Subcutaneous abdominal adipose tissue (tissue), 5 donors: Measurements from ENCODE around the gene RPL6.
"Not testable (repeated sequence)": the region's sequence is repeated elsewhere in the genome, so short reads cannot be mapped to it uniquely, and the experiment has no call there.

Source experiments
- H3K27ac ChIP-seq: one replicate; pipeline ENCODE4 v1.7.0; 2013; ENCODE audit warnings: low read depth, mild to moderate bottlenecking, inconsistent platforms, low read length, moderate library complexity
- H3K27me3 ChIP-seq, 5 donors: one replicate each; pipeline ENCODE4 v1.7.0; 2013; ENCODE audit warnings: low read length in 5 of 5, inconsistent platforms in 1 of 5; ENCODE audit not compliant: control insufficient read depth in 5 of 5, insufficient read depth in 4 of 5
- H3K36me3 ChIP-seq, 5 donors: one replicate each; pipeline ENCODE4 v1.7.0; 2013; ENCODE audit warnings: low read length in 5 of 5; ENCODE audit not compliant: control insufficient read depth in 5 of 5, insufficient read depth in 5 of 5
- H3K4me1 ChIP-seq, 5 donors: one replicate each; pipeline ENCODE4 v1.7.0; 2013; ENCODE audit warnings: low read length in 5 of 5, mild to moderate bottlenecking in 3 of 5, moderate library complexity in 1 of 5; ENCODE audit not compliant: control insufficient read depth in 5 of 5, insufficient read depth in 5 of 5
- H3K4me3 ChIP-seq, 5 donors: one replicate each; pipeline ENCODE4 v1.7.0; 2013; ENCODE audit warnings: low read length in 5 of 5, low read depth in 1 of 5
- H3K9ac ChIP-seq, 5 donors: one replicate each; pipeline ENCODE4 v1.7.0; 2013; ENCODE audit warnings: low read length in 5 of 5, mild to moderate bottlenecking in 4 of 5, moderate library complexity in 3 of 5
- H3K9me3 ChIP-seq, 5 donors: one replicate each; pipeline ENCODE4 v1.7.0; 2013; ENCODE audit warnings: low read length in 5 of 5; ENCODE audit not compliant: control insufficient read depth in 5 of 5
- donor health status: healthy.
- donor health status: healthy.
- donor health status: healthy.
- donor health status: healthy.
- donor health status: healthy.

RPL6 gene

DNA sequence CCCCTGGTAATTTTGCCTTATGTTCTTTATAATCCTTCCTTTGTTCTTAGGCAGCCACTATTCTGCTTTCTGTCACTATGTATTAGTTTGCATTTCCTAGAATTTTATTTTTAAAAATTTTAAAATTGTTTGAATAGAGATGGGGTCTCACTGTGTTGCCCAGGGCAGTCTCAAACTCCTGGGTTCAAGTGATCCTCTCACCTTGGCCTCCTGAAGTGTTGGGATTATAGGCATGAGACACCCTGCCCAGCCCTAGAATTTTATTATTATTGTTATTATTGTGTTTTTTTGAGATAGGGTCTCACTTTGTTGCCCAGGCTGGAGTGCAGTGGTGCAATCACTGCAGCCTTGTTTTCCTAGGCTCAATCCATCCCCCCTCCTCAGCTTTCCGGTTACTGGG lies 12.0 kb upstream of the RPL6 start:
- no peak overlapping the region for H3K9ac ChIP-seq
- H3K4me1 ChIP-seq, result peaks cover 0 to 40% (median 33%) of the 10 kb centered on the region in 5 donors
- no peaks in the 10 kb centered on the region for H3K27me3 ChIP-seq
- no peaks in the 10 kb centered on the region for H3K36me3 ChIP-seq
- no peak overlapping the region for H3K27ac ChIP-seq
- H3K4me3 ChIP-seq, result no peak overlapping the region
- H3K9me3 ChIP-seq, result no peaks in the 10 kb centered on the region

DNA sequence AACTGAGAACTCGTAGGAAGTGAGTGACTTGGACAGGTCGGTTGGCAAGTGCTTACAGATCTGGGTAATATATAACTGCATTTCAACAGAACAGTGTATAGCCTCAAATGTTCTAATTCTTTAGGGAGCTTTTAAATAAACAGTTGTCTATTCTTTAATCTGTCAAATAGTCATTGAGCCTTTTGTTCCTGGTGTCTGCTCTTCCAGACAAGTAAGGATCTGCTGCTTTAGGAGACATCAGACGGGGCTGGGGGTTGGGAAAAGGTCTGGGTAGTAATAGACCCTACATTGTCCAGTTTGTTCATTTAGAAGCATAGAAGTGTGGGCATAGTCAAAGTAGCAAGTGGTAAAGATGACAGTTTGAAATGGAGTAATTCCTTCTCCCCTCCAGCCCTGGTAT lies 11.3 kb upstream of the RPL6 start:
- peak overlapping the region in 1 of 5 donors; percentile 7 for H3K9ac ChIP-seq

DNA sequence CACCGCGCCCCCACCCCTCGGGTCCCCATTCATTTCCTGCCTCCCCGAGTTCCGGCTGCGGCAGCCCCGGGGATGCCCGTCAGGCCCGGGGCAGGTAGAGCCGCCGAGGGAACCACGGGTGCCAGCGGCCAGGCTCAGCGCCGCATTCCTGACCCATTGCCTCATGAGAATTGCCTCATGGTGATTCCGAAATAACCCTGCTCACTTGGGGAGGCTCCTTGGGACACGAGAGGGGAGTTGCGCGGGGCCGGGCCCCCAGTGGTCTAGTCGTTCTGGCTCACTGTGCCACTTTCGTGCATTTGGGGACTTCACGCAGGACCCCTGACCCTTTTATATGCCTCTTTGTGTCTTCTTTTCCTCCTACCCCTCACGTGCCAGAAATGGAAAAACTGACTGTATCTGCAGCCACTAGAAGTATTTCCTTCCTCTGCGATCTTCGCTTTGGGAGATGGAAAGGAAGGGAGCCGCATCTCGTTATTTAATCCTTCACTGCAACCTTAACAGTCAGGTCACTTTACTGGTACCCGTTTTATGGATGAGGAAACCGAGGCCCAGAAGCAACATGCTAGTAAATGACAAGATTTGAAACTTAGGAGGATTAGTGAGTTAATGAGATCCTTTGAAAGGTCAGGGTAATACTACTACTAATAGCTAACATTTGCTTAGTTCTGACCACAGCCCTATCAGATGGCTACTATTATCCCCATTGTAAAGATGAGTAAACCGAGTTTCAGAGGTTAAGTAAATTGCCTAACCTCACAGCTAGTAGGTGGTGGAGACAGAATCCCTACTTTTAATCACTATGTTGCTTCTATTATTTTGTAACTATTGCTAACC lies 10.1 kb upstream of the RPL6 start:
- H3K9me3 ChIP-seq, result no peaks in the 10 kb centered on the region
- H3K9ac ChIP-seq, result peak overlapping the region; percentile 65 to 100 (median 85)
- H3K4me3 ChIP-seq, result peak overlapping the region; percentile 78 to 95 (median 95)
- H3K27me3 ChIP-seq, result no peaks in the 10 kb centered on the region
- H3K4me1 ChIP-seq, result peaks cover 0 to 40% (median 33%) of the 10 kb centered on the region in 5 donors
- no peaks in the 10 kb centered on the region for H3K36me3 ChIP-seq
- H3K27ac ChIP-seq, result peak overlapping the region; percentile 95

More for the DNA sequence above, 11.3 kb upstream of the RPL6 start:
- Histone ChIP-seq H3K27ac (no peak overlapping the region), H3K36me3 (no peaks in the 10 kb centered on the region), H3K27me3 (no peaks in the 10 kb centered on the region), H3K4me1 (peaks cover 0 to 40% (median 33%) of the 10 kb centered on the region in 5 donors), H3K4me3 (no peak overlapping the region), H3K9me3 (no peaks in the 10 kb centered on the region)

- Histone ChIP-seq H3K9ac (peak within 1 kb of the TSS; percentile 65 to 100 (median 85)), H3K27ac (peak within 1 kb of the TSS; percentile 95), H3K4me3 (peak within 1 kb of the TSS; percentile 78 to 95 (median 95)), H3K27me3 (no peaks in the 10 kb centered on the region), H3K4me1 (peaks cover 0 to 40% (median 33%) of the 10 kb centered on the region in 5 donors), H3K36me3 (no peaks in the 10 kb centered on the region), H3K9me3 (no peaks in the 10 kb centered on the region)
These were observed 9.3 kb upstream of the RPL6 start, which contains the start of gene PTPN11 for GRCh38 chr12:112418608-112419296. Gene PTPN11, plus strand, starts transcription at chr12:112418947. Its CDS starts 165 bp downstream, at chr12:112419112.

- peak overlapping the region in 4 of 5 donors; percentile 79 to 100 (median 90) for H3K9ac ChIP-seq
- no peaks in the 10 kb centered on the region for H3K27me3 ChIP-seq
- no peaks in the 10 kb centered on the region for H3K36me3 ChIP-seq
- no peaks in the 10 kb centered on the region for H3K9me3 ChIP-seq
- H3K27ac ChIP-seq, result peak overlapping the region; percentile 95
- peak overlapping the region; percentile 78 to 95 (median 95) for H3K4me3 ChIP-seq
- peaks cover 0 to 40% (median 33%) of the 10 kb centered on the region in 5 donors for H3K4me1 ChIP-seq
These were observed 8.8 kb upstream of the RPL6 start for GRCh38 chr12:112418273-112418607.

GRCh38 chr12:112415457-112415856 lies 6.1 kb upstream of the RPL6 start:
- not testable (repeated sequence) for H3K36me3 ChIP-seq, H3K4me3 ChIP-seq, H3K27me3 ChIP-seq, H3K27ac ChIP-seq, H3K9me3 ChIP-seq, H3K9ac ChIP-seq
- H3K4me1 ChIP-seq, result peaks cover 0 to 22% (median 17%) of the 10 kb centered on the region in 5 donors

GRCh38 chr12:112413855-112414625 lies 4.6 kb upstream of the RPL6 start:
- no peak overlapping the region for H3K27ac ChIP-seq
- no peaks in the 10 kb centered on the region for H3K9me3 ChIP-seq

GRCh38 chr12:112409906-112410244 lies 470 bp upstream of the RPL6 start:
- H3K4me3 ChIP-seq, result peak overlapping the region in 4 of 5 donors; percentile 98 to 100 (median 98)
- no peaks in the 10 kb centered on the region for H3K9me3 ChIP-seq
- no peak overlapping the region for H3K9ac ChIP-seq
- no peaks in the 10 kb centered on the region for H3K27me3 ChIP-seq
- peaks cover 24 to 33% (median 31%) of the 10 kb centered on the region in 5 donors for H3K36me3 ChIP-seq
- peak overlapping the region; percentile 87 for H3K27ac ChIP-seq
- H3K4me1 ChIP-seq, result peaks cover 0 to 21% (median 21%) of the 10 kb centered on the region in 5 donors

More at GRCh38 chr12:112413855-112414625, 4.6 kb upstream of the RPL6 start:
- Histone ChIP-seq H3K9ac (no peak overlapping the region), H3K4me1 (peaks cover 0 to 13% (median 7%) of the 10 kb centered on the region in 5 donors), H3K36me3 (no peaks in the 10 kb centered on the region), H3K4me3 (no peak overlapping the region), H3K27me3 (no peaks in the 10 kb centered on the region)

GRCh38 chr12:112408621-112409020 lies 784 bp downstream of the RPL6 start:
- Histone ChIP-seq H3K9me3 (no peaks in the 10 kb centered on the region), H3K27ac (peak overlapping the region; percentile 87), H3K27me3 (no peaks in the 10 kb centered on the region), H3K4me1 (peaks cover 0 to 21% (median 21%) of the 10 kb centered on the region in 5 donors), H3K9ac (peak overlapping the region; percentile 87 to 98 (median 93)), H3K4me3 (peak overlapping the region; percentile 98 to 100 (median 98)), H3K36me3 (peaks cover 27 to 41% (median 41%) of the 10 kb centered on the region in 5 donors)
